Suppressor macrophage (primary cell): ENCODE measurements around the gene CPA4.
A peak's percentile ranks its signal among the peaks of the same experiment; 100 is the strongest.

Experiments used
- DNase-seq, 4 experiments: peaks; one replicate each; pipeline ENCODE4 v3.0.0-alpha.2; 2020 to 2022

Gene CPA4

GRCh38 chr7:130366564-130366963 is 73.6 kb downstream of the CPA4 start:
- no peak for DNase-seq

- no peak for DNase-seq
These were observed 74.3 kb downstream of the CPA4 start for GRCh38 chr7:130367088-130367755.

GRCh38 chr7:130367836-130368746 is 75.1 kb downstream of the CPA4 start:
- DNase-seq: no peak

- DNase-seq: peak; percentile 43 to 70 (median 68)
These were observed 76.2 kb downstream of the CPA4 start for GRCh38 chr7:130369110-130369711.

- DNase-seq: no peak
These were observed 77.0 kb downstream of the CPA4 start for GRCh38 chr7:130369831-130370550.

- no peak for DNase-seq
These were observed 78.1 kb downstream of the CPA4 start for GRCh38 chr7:130371046-130371445.

GRCh38 chr7:130372402-130373165 is 79.6 kb downstream of the CPA4 start:
- DNase-seq: no peak
